GM23338 (cell line): Measurements from ENCODE around the gene KCNAB1.

Experiments
- CTCF ChIP-seq, 2 experiments: fragments of 200-600 bp in 1 of 2; sonication (generic) in 1 of 2; conservative IDR thresholded peaks; 2 replicates each; pipeline versions ENCODE4 v1.5.1 to v1.6.1; 2016 to 2017; ENCODE audit warnings: antibody characterized with exemption in 2 of 2, low read depth in 2 of 2, mild to moderate bottlenecking in 2 of 2, moderate library complexity in 1 of 2
- ETS1 ChIP-seq: IDR thresholded peaks from 2 replicates; pipeline ENCODE4 v1.6.1; 2016; ENCODE audit warnings: antibody characterized with exemption
- EZH2 ChIP-seq: fragments of 200-600 bp; sonication (generic); IDR thresholded peaks from one replicate; pipeline ENCODE4 v1.8.0; 2017; ENCODE audit warnings: antibody characterized with exemption, mild to moderate bottlenecking, low read depth; ENCODE audit not compliant: unreplicated experiment
- REST ChIP-seq: IDR thresholded peaks from one replicate; pipeline ENCODE4 v1.6.1; 2018; ENCODE audit warnings: antibody characterized with exemption; ENCODE audit not compliant: unreplicated experiment

GRCh38 chr3:156258301-156258700 is 137.9 kb downstream of the KCNAB1 start:
- no peak for TF ChIP-seq CTCF (conservative IDR thresholded peaks at IDR 0.05; ENCODE audit: low read depth in 2 of 2)
- no peak for TF ChIP-seq ETS1
- no peak for TF ChIP-seq EZH2
- no peak for TF ChIP-seq REST
